22Rv1 (cell line): ENCODE results near the gene PIM2.

Experiments used
- ZFX ChIP-seq: fragments of 450-650 bp; IDR thresholded peaks from 2 replicates; pipeline ENCODE4 v1.6.1; 2017; ENCODE audit warnings: antibody characterized with exemption, borderline replicate concordance
- TF ChIP-seq, protein P1 (sequence below): fragments of 450-650 bp; IDR thresholded peaks from 2 replicates; pipeline ENCODE4 v1.5.1; 2017; ENCODE audit warnings: mild to moderate bottlenecking

DNA sequence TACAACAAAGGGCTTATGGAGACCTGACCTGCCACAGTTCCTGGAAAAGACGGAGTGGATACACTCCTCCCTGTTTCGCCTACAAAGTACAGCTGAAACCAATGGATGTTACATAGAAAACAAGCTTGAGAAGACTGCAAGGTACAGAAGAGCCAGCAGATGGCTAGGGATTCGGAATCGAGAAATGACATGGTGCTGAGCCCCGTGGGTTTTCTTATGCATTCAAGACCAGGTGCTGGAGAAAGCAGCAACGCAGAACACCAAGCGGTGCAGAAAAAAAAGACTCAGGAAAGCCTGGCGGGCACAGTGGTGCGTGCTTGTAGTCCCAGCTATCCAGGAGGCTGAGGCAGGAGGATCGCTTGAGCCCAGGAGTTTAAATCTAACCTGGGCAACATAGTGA is 35.1 kb downstream of the PIM2 start:
- TF ChIP-seq, protein P1, sequence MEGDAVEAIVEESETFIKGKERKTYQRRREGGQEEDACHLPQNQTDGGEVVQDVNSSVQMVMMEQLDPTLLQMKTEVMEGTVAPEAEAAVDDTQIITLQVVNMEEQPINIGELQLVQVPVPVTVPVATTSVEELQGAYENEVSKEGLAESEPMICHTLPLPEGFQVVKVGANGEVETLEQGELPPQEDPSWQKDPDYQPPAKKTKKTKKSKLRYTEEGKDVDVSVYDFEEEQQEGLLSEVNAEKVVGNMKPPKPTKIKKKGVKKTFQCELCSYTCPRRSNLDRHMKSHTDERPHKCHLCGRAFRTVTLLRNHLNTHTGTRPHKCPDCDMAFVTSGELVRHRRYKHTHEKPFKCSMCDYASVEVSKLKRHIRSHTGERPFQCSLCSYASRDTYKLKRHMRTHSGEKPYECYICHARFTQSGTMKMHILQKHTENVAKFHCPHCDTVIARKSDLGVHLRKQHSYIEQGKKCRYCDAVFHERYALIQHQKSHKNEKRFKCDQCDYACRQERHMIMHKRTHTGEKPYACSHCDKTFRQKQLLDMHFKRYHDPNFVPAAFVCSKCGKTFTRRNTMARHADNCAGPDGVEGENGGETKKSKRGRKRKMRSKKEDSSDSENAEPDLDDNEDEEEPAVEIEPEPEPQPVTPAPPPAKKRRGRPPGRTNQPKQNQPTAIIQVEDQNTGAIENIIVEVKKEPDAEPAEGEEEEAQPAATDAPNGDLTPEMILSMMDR, result no peak
- no peak for TF ChIP-seq ZFX
